Nucleus accumbens (tissue), 56 donors: ENCODE data around the gene SMCO3.
A peak's percentile ranks its signal among the peaks of the same experiment; 100 is the strongest.

Source experiments
- DNase-seq, 56 donors: peaks; one replicate each; lab custom pipeline; 2025; lab: John Stamatoyannopoulos, UW

Gene SMCO3

GRCh38 chr12:14833336-14833735 is 19.4 kb upstream of the SMCO3 start:
- DNase-seq, result no peak

GRCh38 chr12:14828892-14829291 is 14.9 kb upstream of the SMCO3 start:
- DNase-seq, result peak in 6 of 56 donors; percentile 1 to 6 (median 2)

- no peak for DNase-seq
Measured at GRCh38 chr12:14827043-14827442, 13.1 kb upstream of the SMCO3 start.

- no peak for DNase-seq
Measured at GRCh38 chr12:14826491-14826890, 12.5 kb upstream of the SMCO3 start.

GRCh38 chr12:14825256-14825655 is 11.3 kb upstream of the SMCO3 start:
- no peak for DNase-seq

- no peak for DNase-seq
Measured at GRCh38 chr12:14824012-14824634, 10.1 kb upstream of the SMCO3 start.

GRCh38 chr12:14811486-14811885 is 2.5 kb downstream of the SMCO3 start:
- DNase-seq, result no peak

GRCh38 chr12:14810953-14811483 is 3.0 kb downstream of the SMCO3 start:
- no peak for DNase-seq

- no peak for DNase-seq
Measured at GRCh38 chr12:14810167-14810952, 3.6 kb downstream of the SMCO3 start.

- DNase-seq, result no peak
Measured at GRCh38 chr12:14803830-14804160, 10.2 kb downstream of the SMCO3 start.

GRCh38 chr12:14803011-14803829 is 10.8 kb downstream of the SMCO3 start, which contains the start of the genes C12orf60 and WBP11:
TSS of gene C12orf60 (plus strand) at chr12:14803670. CDS start at chr12:14822936, 19,266 bp downstream.
TSS of gene WBP11 (minus strand) at chr12:14803478. CDS start at chr12:14801383, 2,095 bp downstream.
- DNase-seq, result peak; percentile 43 to 99 (median 93)

GRCh38 chr12:14802721-14803010 is 11.3 kb downstream of the SMCO3 start:
- DNase-seq, result no peak

- DNase-seq, result no peak
Measured at GRCh38 chr12:14802247-14802646, 11.7 kb downstream of the SMCO3 start.

- DNase-seq, result no peak
Measured at GRCh38 chr12:14795028-14795448, 18.9 kb downstream of the SMCO3 start.

GRCh38 chr12:14785568-14785967 is 28.4 kb downstream of the SMCO3 start:
- DNase-seq, result no peak

- DNase-seq, result no peak
Measured at GRCh38 chr12:14784471-14784870, 29.5 kb downstream of the SMCO3 start.

- DNase-seq, result no peak
Measured at GRCh38 chr12:14782756-14783155, 31.2 kb downstream of the SMCO3 start.

- DNase-seq, result no peak
Measured at GRCh38 chr12:14781563-14781962, 32.4 kb downstream of the SMCO3 start.

- no peak for DNase-seq
Measured at GRCh38 chr12:14780859-14781258, 33.1 kb downstream of the SMCO3 start.

GRCh38 chr12:14779834-14780233 is 34.1 kb downstream of the SMCO3 start:
- no peak for DNase-seq

- no peak for DNase-seq
Measured at GRCh38 chr12:14777271-14777670, 36.7 kb downstream of the SMCO3 start.
